A673 (cell line): ENCODE data around the gene RAB13. TPM values are rescaled to one million over a fixed set of nuclear protein-coding genes. Genes with fewer than 3 reads are reported as not detected.

Experiments used
- BruUV-seq: library from RNA; stranded (reverse); fragments of 400-500 nt; replicated peaks from 2 replicates; lab custom pipeline; 2021; lab: Mats Ljungman, UMichigan
- CTCF ChIA-PET: fragments of 300-600 bp; sonication (Branson Sonifier 250); formaldehyde crosslinking; loops from one replicate; lab custom pipeline; 2022; ENCODE audit warnings: antibody characterized with exemption; lab: Charles Lee
- POLR2A ChIA-PET: fragments of 300-600 bp; sonication (Branson Sonifier 250); formaldehyde crosslinking; loops from one replicate; lab custom pipeline; 2022; ENCODE audit warnings: antibody characterized with exemption; ENCODE audit not compliant: low non-redundant PET; lab: Charles Lee
- DNase-seq: peaks from one replicate; pipeline ENCODE4 v3.0.0-alpha.2; 2015; ENCODE audit warnings: low spot score
- H3K27ac ChIP-seq: fragments of 200-600 bp; sonication (generic); 2 replicates; pipeline ENCODE4 v1.5.1; 2016; ENCODE audit warnings: mixed run types, low read depth, mild to moderate bottlenecking, mixed read lengths, antibody characterized with exemption, low read length; ENCODE audit not compliant: poor library complexity, severe bottlenecking
- H3K27me3 ChIP-seq: fragments of 200-600 bp; sonication (generic); replicated peaks from 2 replicates; pipeline ENCODE4 v1.6.1; 2017; ENCODE audit warnings: mixed run types, low read depth, mild to moderate bottlenecking, mixed read lengths, antibody characterized with exemption, low read length; ENCODE audit not compliant: insufficient read depth, poor library complexity
- H3K36me3 ChIP-seq: fragments of 200-600 bp; sonication (generic); 2 replicates; pipeline ENCODE4 v1.6.1; 2016; ENCODE audit warnings: mixed run types, mild to moderate bottlenecking, mixed read lengths, antibody characterized with exemption, low read length; ENCODE audit not compliant: insufficient read depth, poor library complexity, severe bottlenecking
- H3K4me1 ChIP-seq: fragments of 200-600 bp; sonication (generic); 2 replicates; pipeline ENCODE4 v1.6.1; 2017; ENCODE audit warnings: mixed run types, mild to moderate bottlenecking, mixed read lengths, antibody characterized with exemption, low read length; ENCODE audit not compliant: insufficient read depth, poor library complexity, severe bottlenecking
- H3K4me3 ChIP-seq: fragments of 200-600 bp; sonication (generic); 2 replicates; pipeline ENCODE4 v1.5.1; 2016; ENCODE audit warnings: low read depth, mixed run types, mild to moderate bottlenecking, mixed read lengths, low read length; ENCODE audit not compliant: poor library complexity, severe bottlenecking
- H3K9me3 ChIP-seq: fragments of 200-600 bp; sonication (generic); 2 replicates; pipeline ENCODE4 v1.6.1; 2016; ENCODE audit warnings: mixed run types, low read depth, mild to moderate bottlenecking, mixed read lengths, antibody characterized with exemption, low read length; ENCODE audit not compliant: poor library complexity, severe bottlenecking
- EZH2 ChIP-seq: fragments of 200-600 bp; sonication (generic); IDR thresholded peaks from 2 replicates; pipeline ENCODE4 v1.6.1; 2017; ENCODE audit warnings: borderline replicate concordance, low read depth, mild to moderate bottlenecking, mixed read lengths, antibody characterized with exemption, low read length; ENCODE audit not compliant: poor library complexity, severe bottlenecking
- intact Hi-C: fragments of 100-400 bp; cut with micrococcal nuclease; formaldehyde crosslinking; loops from one replicate; pipeline ENCODE4 v1.10.0; 2022; ENCODE audit not compliant: unreplicated experiment
- total RNA-seq: library from RNA; stranded (reverse); gene quantifications from 2 replicates; pipeline ENCODE4 v1.2.3, GENCODE V29; 2021
- TF ChIP-seq, protein P1 (sequence below): fragments of 300-800, 200-600 bp; sonication (generic); conservative IDR thresholded peaks from 2 replicates; pipeline ENCODE4 v1.5.1; 2017; ENCODE audit warnings: low read depth, mild to moderate bottlenecking, antibody characterized with exemption, low read length, moderate library complexity, mixed read lengths

RAB13 gene
- total RNA-seq, 1 experiment from 2014 or later: 206 TPM

- H3K27me3 ChIP-seq: no peaks in the 10 kb centered on the region
- no peak for TF ChIP-seq EZH2
- TF ChIP-seq, protein P1, sequence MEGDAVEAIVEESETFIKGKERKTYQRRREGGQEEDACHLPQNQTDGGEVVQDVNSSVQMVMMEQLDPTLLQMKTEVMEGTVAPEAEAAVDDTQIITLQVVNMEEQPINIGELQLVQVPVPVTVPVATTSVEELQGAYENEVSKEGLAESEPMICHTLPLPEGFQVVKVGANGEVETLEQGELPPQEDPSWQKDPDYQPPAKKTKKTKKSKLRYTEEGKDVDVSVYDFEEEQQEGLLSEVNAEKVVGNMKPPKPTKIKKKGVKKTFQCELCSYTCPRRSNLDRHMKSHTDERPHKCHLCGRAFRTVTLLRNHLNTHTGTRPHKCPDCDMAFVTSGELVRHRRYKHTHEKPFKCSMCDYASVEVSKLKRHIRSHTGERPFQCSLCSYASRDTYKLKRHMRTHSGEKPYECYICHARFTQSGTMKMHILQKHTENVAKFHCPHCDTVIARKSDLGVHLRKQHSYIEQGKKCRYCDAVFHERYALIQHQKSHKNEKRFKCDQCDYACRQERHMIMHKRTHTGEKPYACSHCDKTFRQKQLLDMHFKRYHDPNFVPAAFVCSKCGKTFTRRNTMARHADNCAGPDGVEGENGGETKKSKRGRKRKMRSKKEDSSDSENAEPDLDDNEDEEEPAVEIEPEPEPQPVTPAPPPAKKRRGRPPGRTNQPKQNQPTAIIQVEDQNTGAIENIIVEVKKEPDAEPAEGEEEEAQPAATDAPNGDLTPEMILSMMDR: peak; percentile 61
- no peaks in the 10 kb centered on the region for H3K9me3 ChIP-seq
- BruUV-seq: TSS peak; percentile 32
- ChIA-PET CTCF (interaction anchor here (0.5 to 1.0 kb wide), 4 partner anchors 10 to 158 kb away, joined by 3 read pairs; partner anchors contain the start of gene JTB), POLR2A (interaction anchor here (0.7 to 1.1 kb wide), 3 partner anchors 17 to 306 kb away, joined by 3 to 8 read pairs (median 6); partner anchors contain the start of gene RPS27)
- peak within 1 kb of the TSS; percentile 77 for H3K27ac ChIP-seq
- H3K4me1 ChIP-seq: peaks cover 14% of the 10 kb centered on the region
- intact Hi-C loops: no loop called here
- peak; percentile 99 for DNase-seq
- no peaks in the 10 kb centered on the region for H3K36me3 ChIP-seq
- peak within 1 kb of the TSS; percentile 55 for H3K4me3 ChIP-seq
Observed at GRCh38 chr1:153967107-153967999, 18.8 kb downstream of the RAB13 start, which contains the start of gene CREB3L4. Gene CREB3L4, plus strand, starts transcription at chr1:153967902. Its CDS starts 624 bp downstream, at chr1:153968526.

- Histone ChIP-seq H3K27ac (peak overlapping the region; percentile 74), H3K9me3 (no peaks in the 10 kb centered on the region), H3K36me3 (peaks cover 13% of the 10 kb centered on the region), H3K4me1 (peaks cover 25% of the 10 kb centered on the region), H3K27me3 (no peaks in the 10 kb centered on the region), H3K4me3 (peak overlapping the region; percentile 77)
- ChIA-PET POLR2A (interaction anchor here (0.6 to 1.0 kb wide), 2 partner anchors 22 to 209 kb away, joined by 3 to 6 read pairs; partner anchors contain the start of gene RAB13), CTCF (no interaction called here)
- BruUV-seq: TSS peak; percentile 33
- intact Hi-C loops: loop anchor here (5.0 kb wide), 1 partner anchor 292 kb away; the partner anchor contains the start of gene ILF2
- DNase-seq: no peak
- TF ChIP-seq EZH2: no peak
- TF ChIP-seq, protein P1: no peak
Observed at GRCh38 chr1:153963850-153964331, 22.2 kb downstream of the RAB13 start.
